Measurements from ENCODE around the gene CTAG1B. TPM values are rescaled to one million over a fixed set of nuclear protein-coding genes. Genes with fewer than 3 reads are reported as not detected.

Gene CTAG1B
- total RNA-seq, 1 experiment from 2014 or later = not detected

- Histone ChIP-seq H3K27ac (ENCODE audit: low read depth, low read length, poor library complexity, severe bottlenecking) (no peak overlapping the region), H3K4me1 (ENCODE audit: insufficient read depth, low read length, poor library complexity, severe bottlenecking) (no peaks in the 10 kb centered on the region), H3K27me3 (replicated peaks; ENCODE audit: insufficient read depth, low read depth, low read length, poor library complexity) (no peaks in the 10 kb centered on the region), H3K36me3 (ENCODE audit: insufficient read depth, low read length, poor library complexity, severe bottlenecking) (no peaks in the 10 kb centered on the region), H3K9me3 (ENCODE audit: low read depth, low read length, poor library complexity, severe bottlenecking) (no peaks in the 10 kb centered on the region), H3K4me3 (ENCODE audit: low read depth, low read length, poor library complexity, severe bottlenecking) (no peak overlapping the region)
- intact Hi-C loops (cut with micrococcal nuclease; ENCODE audit: unreplicated experiment) = loop anchor here (10.0 kb wide), 1 partner anchor 46 kb away; no protein-coding TSS in a partner anchor
- no peak for TF ChIP-seq EZH2 (IDR thresholded peaks at IDR 0.05; ENCODE audit: borderline replicate concordance, low read depth, low read length, poor library complexity, severe bottlenecking)
- no peak for TF ChIP-seq CTCF (conservative IDR thresholded peaks at IDR 0.05; ENCODE audit: low read depth, low read length)
- POLR2A ChIA-PET (ENCODE audit: low non-redundant PET) = no interaction called here
- BruUV-seq (replicated peaks) = no TSS peak
- no peak for DNase-seq (ENCODE audit: low spot score)
- CTCF ChIA-PET = no interaction called here
Measured at GRCh38 chrX:154658957-154659356, 39.9 kb upstream of the CTAG1B start.

GRCh38 chrX:154658187-154658586 is 39.1 kb upstream of the CTAG1B start:
- intact Hi-C loops (cut with micrococcal nuclease; ENCODE audit: unreplicated experiment) = loop anchor here (10.0 kb wide), 1 partner anchor 47 kb away; no protein-coding TSS in a partner anchor
- no peaks in the 10 kb centered on the region for H3K4me1 ChIP-seq (ENCODE audit: insufficient read depth, low read length, poor library complexity, severe bottlenecking)
- POLR2A ChIA-PET (ENCODE audit: low non-redundant PET) = no interaction called here
- no peaks in the 10 kb centered on the region for H3K36me3 ChIP-seq (ENCODE audit: insufficient read depth, low read length, poor library complexity, severe bottlenecking)
- no peak overlapping the region for H3K27ac ChIP-seq (ENCODE audit: low read depth, low read length, poor library complexity, severe bottlenecking)
- H3K27me3 ChIP-seq (replicated peaks; ENCODE audit: insufficient read depth, low read depth, low read length, poor library complexity) = no peaks in the 10 kb centered on the region
- CTCF ChIA-PET = no interaction called here
- H3K9me3 ChIP-seq (ENCODE audit: low read depth, low read length, poor library complexity, severe bottlenecking) = no peaks in the 10 kb centered on the region
- no peak for DNase-seq (ENCODE audit: low spot score)
- no peak overlapping the region for H3K4me3 ChIP-seq (ENCODE audit: low read depth, low read length, poor library complexity, severe bottlenecking)
- TF ChIP-seq EZH2 (IDR thresholded peaks at IDR 0.05; ENCODE audit: borderline replicate concordance, low read depth, low read length, poor library complexity, severe bottlenecking) (no peak), CTCF (conservative IDR thresholded peaks at IDR 0.05; ENCODE audit: low read depth, low read length) (no peak)
- BruUV-seq (replicated peaks) = no TSS peak

GRCh38 chrX:154657226-154657805 is 38.2 kb upstream of the CTAG1B start:
- POLR2A ChIA-PET (ENCODE audit: low non-redundant PET) = no interaction called here

More at GRCh38 chrX:154657226-154657805, 38.2 kb upstream of the CTAG1B start:
- BruUV-seq (replicated peaks) = no TSS peak
- Histone ChIP-seq H3K27me3 (replicated peaks; ENCODE audit: insufficient read depth, low read depth, low read length, poor library complexity) (no peaks in the 10 kb centered on the region), H3K36me3 (ENCODE audit: insufficient read depth, low read length, poor library complexity, severe bottlenecking) (no peaks in the 10 kb centered on the region), H3K27ac (ENCODE audit: low read depth, low read length, poor library complexity, severe bottlenecking) (no peak overlapping the region), H3K4me1 (ENCODE audit: insufficient read depth, low read length, poor library complexity, severe bottlenecking) (no peaks in the 10 kb centered on the region), H3K4me3 (ENCODE audit: low read depth, low read length, poor library complexity, severe bottlenecking) (no peak overlapping the region), H3K9me3 (ENCODE audit: low read depth, low read length, poor library complexity, severe bottlenecking) (no peaks in the 10 kb centered on the region)
- CTCF ChIA-PET = no interaction called here
- no peak for TF ChIP-seq CTCF (conservative IDR thresholded peaks at IDR 0.05; ENCODE audit: low read depth, low read length)
- TF ChIP-seq EZH2 (IDR thresholded peaks at IDR 0.05; ENCODE audit: borderline replicate concordance, low read depth, low read length, poor library complexity, severe bottlenecking) = no peak
- intact Hi-C loops (cut with micrococcal nuclease; ENCODE audit: unreplicated experiment) = loop anchor here (10.0 kb wide), 1 partner anchor 47 kb away; no protein-coding TSS in a partner anchor
- DNase-seq (ENCODE audit: low spot score) = no peak

All from A673 (cell line).